Measurements from ENCODE around the gene C1orf232. TPM values are rescaled to one million over a fixed set of nuclear protein-coding genes. Genes with fewer than 3 reads are reported as not detected.

C1orf232 gene
- total and polyA plus RNA-seq, 2 donors (not counting 3 experiments of a cell fraction or from before 2014, with no cell fraction given): not detected

DNA sequence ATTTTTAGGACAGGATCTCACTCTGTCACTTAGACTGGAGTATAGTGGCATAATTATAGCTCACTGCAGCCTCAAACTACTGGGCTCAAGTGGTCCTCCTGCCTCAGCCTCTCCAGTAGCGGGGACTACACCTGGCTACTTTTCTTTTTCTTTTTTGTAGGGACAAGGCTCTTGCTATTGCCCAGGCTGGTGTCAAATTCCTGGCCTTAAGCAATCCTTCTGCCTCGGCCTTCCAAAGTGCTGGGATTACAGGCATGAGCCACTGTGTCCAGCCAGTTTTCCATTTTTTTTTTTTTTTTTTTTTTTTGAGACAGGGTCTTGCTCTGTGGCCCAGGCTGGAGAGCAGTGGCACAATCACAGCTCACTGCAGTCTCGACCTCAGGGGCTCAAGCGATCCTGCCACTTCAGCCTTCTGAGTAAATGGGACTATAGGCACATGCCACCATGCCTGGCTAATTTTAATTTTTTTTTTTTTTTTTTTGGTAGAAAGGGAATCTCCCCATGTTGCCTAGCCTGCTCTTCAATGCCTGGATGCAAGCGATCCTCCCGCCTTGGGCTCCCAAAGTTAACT lies 44.7 kb upstream of the C1orf232 start:
- Histone ChIP-seq H3K9me1 (replicated peaks; ENCODE audit: control insufficient read depth, extremely low read depth, insufficient read depth, low read length) (no peaks in the 10 kb centered on the region), H3K27me3 (ENCODE audit: control insufficient read depth in 2 of 2, insufficient read depth in 2 of 2, low read length in 2 of 2) (peaks cover 5 to 8% of the 10 kb centered on the region in 2 experiments), H3K27ac (ENCODE audit: insufficient read depth, low read depth, low read length) (no peak overlapping the region), H3K4me3 (replicated peaks in 1 of 3; ENCODE audit: insufficient read depth in 1 of 3, low read depth in 1 of 3, low read length in 3 of 3) (no peak overlapping the region), H3K9me3 (replicated peaks; ENCODE audit: control insufficient read depth, insufficient read depth, low read length) (no peaks in the 10 kb centered on the region), H3K36me3 (ENCODE audit: control insufficient read depth in 2 of 2, extremely low read depth in 1 of 2, insufficient read depth in 2 of 2, low read length in 2 of 2) (no peaks in the 10 kb centered on the region), H3K9ac (replicated peaks; ENCODE audit: extremely low read depth, insufficient read depth, low read length) (no peak overlapping the region), H3K4me2 (ENCODE audit: insufficient read depth, low read length) (no peak overlapping the region), H3K4me1 (ENCODE audit: control insufficient read depth, extremely low read depth, insufficient read depth, low read length) (no peaks in the 10 kb centered on the region), H4K20me1 (replicated peaks; ENCODE audit: control insufficient read depth, extremely low read depth, insufficient read depth, low read length) (no peaks in the 10 kb centered on the region), H2AFZ (ENCODE audit: low read depth, low read length) (no peak overlapping the region), H3K79me2 (ENCODE audit: control insufficient read depth, insufficient read depth, low read length) (no peaks in the 10 kb centered on the region)
- intact Hi-C loops (cut with micrococcal nuclease) (no loop called here), dilution Hi-C loops (cut with MboI; ENCODE audit: extremely low pct_ligation_motif_present, low sequenced_read_pairs) (no loop called here)
- ChIA-PET POLR2A (no interaction called here), CTCF (interaction anchor here (1.5 kb wide), 1 partner anchor 21 kb away, joined by 6 read pairs; the partner anchor contains the start of gene CEP85)
- no TSS peak for BruUV-seq (replicated peaks)
- DNase-seq (ENCODE audit: low read depth, low spot score) (no peak), FAIRE-seq (no peak)
- no peak for TF ChIP-seq GATA2 (IDR thresholded peaks at IDR 0.05; ENCODE audit: insufficient read depth, insufficient read length, low read depth, low read length)
- TF ChIP-seq MYC (IDR thresholded peaks at IDR 0.05; ENCODE audit: low read depth, low read length): no peak
- TF ChIP-seq JUN (IDR thresholded peaks at IDR 0.05; ENCODE audit: borderline replicate concordance, insufficient read depth, insufficient read length, low read depth): no peak
- TF ChIP-seq EZH2 (IDR thresholded peaks at IDR 0.05; ENCODE audit: borderline replicate concordance, low read depth, low read length, severe bottlenecking): no peak
- TF ChIP-seq FOS (IDR thresholded peaks at IDR 0.05; ENCODE audit: borderline replicate concordance, insufficient read depth, low read length): no peak
- no peak for TF ChIP-seq CTCF (IDR thresholded peaks at IDR 0.05; ENCODE audit: extremely low read depth in 1 of 2, insufficient read depth in 1 of 2, low read depth in 1 of 2, low read length in 2 of 2)
- TF ChIP-seq MAX (IDR thresholded peaks at IDR 0.05; ENCODE audit: insufficient read depth, insufficient read length): no peak
- TF ChIP-seq POLR2A (IDR thresholded peaks at IDR 0.05; ENCODE audit: low read depth, low read length): no peak
- no peak for TF ChIP-seq POLR2AphosphoS5 (IDR thresholded peaks at IDR 0.05; ENCODE audit: insufficient read depth, low read depth, low read length)
